AG09309 (cell line): ENCODE measurements around the gene HOXD1.

Experiments
- DNase-seq: peaks from one replicate; pipeline ENCODE4 v3.0.0-alpha.2; 2010; ENCODE audit warnings: low read depth
- H3K4me3 ChIP-seq: 2 replicates; pipeline ENCODE4 v1.5.1; 2011; ENCODE audit warnings: mild to moderate bottlenecking, low read depth, low read length, moderate library complexity; ENCODE audit not compliant: control insufficient read depth
- TF ChIP-seq, protein P1 (sequence below): IDR thresholded peaks from 2 replicates; pipeline ENCODE4 v1.5.1; 2011; ENCODE audit warnings: mild to moderate bottlenecking, low read depth, low read length, inconsistent platforms; ENCODE audit not compliant: insufficient read depth, control insufficient read depth; ENCODE audit errors: missing control alignments

The HOXD1 gene

GRCh38 chr2:176167398-176167797 is 21.1 kb upstream of the HOXD1 start:
- no peak for DNase-seq
- H3K4me3 ChIP-seq: no peak overlapping the region
- TF ChIP-seq, protein P1, sequence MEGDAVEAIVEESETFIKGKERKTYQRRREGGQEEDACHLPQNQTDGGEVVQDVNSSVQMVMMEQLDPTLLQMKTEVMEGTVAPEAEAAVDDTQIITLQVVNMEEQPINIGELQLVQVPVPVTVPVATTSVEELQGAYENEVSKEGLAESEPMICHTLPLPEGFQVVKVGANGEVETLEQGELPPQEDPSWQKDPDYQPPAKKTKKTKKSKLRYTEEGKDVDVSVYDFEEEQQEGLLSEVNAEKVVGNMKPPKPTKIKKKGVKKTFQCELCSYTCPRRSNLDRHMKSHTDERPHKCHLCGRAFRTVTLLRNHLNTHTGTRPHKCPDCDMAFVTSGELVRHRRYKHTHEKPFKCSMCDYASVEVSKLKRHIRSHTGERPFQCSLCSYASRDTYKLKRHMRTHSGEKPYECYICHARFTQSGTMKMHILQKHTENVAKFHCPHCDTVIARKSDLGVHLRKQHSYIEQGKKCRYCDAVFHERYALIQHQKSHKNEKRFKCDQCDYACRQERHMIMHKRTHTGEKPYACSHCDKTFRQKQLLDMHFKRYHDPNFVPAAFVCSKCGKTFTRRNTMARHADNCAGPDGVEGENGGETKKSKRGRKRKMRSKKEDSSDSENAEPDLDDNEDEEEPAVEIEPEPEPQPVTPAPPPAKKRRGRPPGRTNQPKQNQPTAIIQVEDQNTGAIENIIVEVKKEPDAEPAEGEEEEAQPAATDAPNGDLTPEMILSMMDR: no peak

DNA sequence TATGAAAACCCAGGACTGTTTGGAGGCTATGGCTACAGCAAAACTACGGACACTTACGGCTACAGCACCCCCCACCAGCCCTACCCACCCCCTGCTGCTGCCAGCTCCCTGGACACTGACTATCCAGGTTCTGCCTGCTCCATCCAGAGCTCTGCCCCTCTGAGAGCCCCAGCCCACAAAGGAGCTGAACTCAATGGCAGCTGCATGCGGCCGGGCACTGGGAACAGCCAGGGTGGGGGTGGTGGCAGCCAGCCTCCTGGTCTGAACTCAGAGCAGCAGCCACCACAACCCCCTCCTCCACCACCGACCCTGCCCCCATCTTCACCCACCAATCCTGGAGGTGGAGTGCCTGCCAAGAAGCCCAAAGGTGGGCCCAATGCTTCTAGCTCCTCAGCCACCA is 19.3 kb upstream of the HOXD1 start:
- no peak for DNase-seq
- TF ChIP-seq, protein P1: no peak
- no peak overlapping the region for H3K4me3 ChIP-seq

DNA sequence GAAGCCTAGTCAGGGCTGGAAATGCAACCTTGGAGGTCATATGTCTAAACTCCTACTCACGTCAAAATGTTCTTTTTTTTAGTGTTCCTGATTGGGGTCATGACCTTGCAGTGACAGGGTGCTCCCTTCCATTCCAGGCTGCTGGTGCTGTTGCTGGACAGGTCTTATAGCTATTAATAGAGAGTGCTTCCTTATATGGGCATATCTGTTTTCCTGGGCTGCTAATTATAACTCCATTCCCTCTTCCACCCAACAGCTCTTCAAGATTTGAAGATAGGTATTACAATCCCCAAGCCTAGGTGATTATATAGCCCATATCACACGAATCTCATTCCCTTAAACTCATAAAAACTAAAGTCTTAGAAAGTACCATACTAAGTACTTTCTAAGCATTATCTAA is 18.8 kb upstream of the HOXD1 start:
- TF ChIP-seq, protein P1: no peak
- no peak for DNase-seq
- H3K4me3 ChIP-seq: no peak overlapping the region

GRCh38 chr2:176170602-176171305 is 17.7 kb upstream of the HOXD1 start:
- DNase-seq: no peak
- TF ChIP-seq, protein P1: no peak
- H3K4me3 ChIP-seq: no peak overlapping the region

- TF ChIP-seq, protein P1: no peak
- no peak overlapping the region for H3K4me3 ChIP-seq
- DNase-seq: no peak
Measured at GRCh38 chr2:176171351-176172006, 17.0 kb upstream of the HOXD1 start.

GRCh38 chr2:176172007-176172894 is 16.2 kb upstream of the HOXD1 start:
- H3K4me3 ChIP-seq: no peak overlapping the region
- DNase-seq: no peak
- TF ChIP-seq, protein P1: no peak
